ENCODE results near the gene HUNK.

The HUNK gene

GRCh38 chr21:31923756-31924155 is 50.9 kb downstream of the HUNK start:
- DNase-seq (ENCODE audit: low read depth) = no peak
- no peak for TF ChIP-seq POLR2A (IDR thresholded peaks at IDR 0.05; ENCODE audit: extremely low read depth, insufficient read length)
- no peak for TF ChIP-seq MAX (IDR thresholded peaks at IDR 0.05; ENCODE audit: low read depth, low read length)
- TF ChIP-seq CTCF (IDR thresholded peaks at IDR 0.05; ENCODE audit: low read depth, low read length) = no peak
- TF ChIP-seq MYC (IDR thresholded peaks at IDR 0.05; ENCODE audit: low read depth, low read length) = no peak
- no peak overlapping the region for H3K4me3 ChIP-seq (ENCODE audit: low read depth, low read length)

- no peak for DNase-seq (ENCODE audit: low read depth)
- H3K4me3 ChIP-seq (ENCODE audit: low read depth, low read length) = no peak overlapping the region
- TF ChIP-seq CTCF (IDR thresholded peaks at IDR 0.05; ENCODE audit: low read depth, low read length) = no peak
- no peak for TF ChIP-seq MYC (IDR thresholded peaks at IDR 0.05; ENCODE audit: low read depth, low read length)
- TF ChIP-seq MAX (IDR thresholded peaks at IDR 0.05; ENCODE audit: low read depth, low read length) = no peak
- TF ChIP-seq POLR2A (IDR thresholded peaks at IDR 0.05; ENCODE audit: extremely low read depth, insufficient read length) = no peak
Measured at GRCh38 chr21:31924548-31924947, 51.7 kb downstream of the HUNK start.

- DNase-seq (ENCODE audit: low read depth) = no peak
- TF ChIP-seq CTCF (IDR thresholded peaks at IDR 0.05; ENCODE audit: low read depth, low read length) = no peak
- TF ChIP-seq POLR2A (IDR thresholded peaks at IDR 0.05; ENCODE audit: extremely low read depth, insufficient read length) = no peak
- no peak for TF ChIP-seq MAX (IDR thresholded peaks at IDR 0.05; ENCODE audit: low read depth, low read length)
- no peak for TF ChIP-seq MYC (IDR thresholded peaks at IDR 0.05; ENCODE audit: low read depth, low read length)
- no peak overlapping the region for H3K4me3 ChIP-seq (ENCODE audit: low read depth, low read length)
Measured at GRCh38 chr21:31926498-31926897, 53.7 kb downstream of the HUNK start.

- no peak for TF ChIP-seq MAX (IDR thresholded peaks at IDR 0.05; ENCODE audit: low read depth, low read length)
- TF ChIP-seq CTCF (IDR thresholded peaks at IDR 0.05; ENCODE audit: low read depth, low read length) = no peak
- no peak for TF ChIP-seq POLR2A (IDR thresholded peaks at IDR 0.05; ENCODE audit: extremely low read depth, insufficient read length)
- TF ChIP-seq MYC (IDR thresholded peaks at IDR 0.05; ENCODE audit: low read depth, low read length) = no peak
- H3K4me3 ChIP-seq (ENCODE audit: low read depth, low read length) = no peak overlapping the region
- DNase-seq (ENCODE audit: low read depth) = no peak
Measured at GRCh38 chr21:31927689-31928353, 55.0 kb downstream of the HUNK start.

- H3K4me3 ChIP-seq (ENCODE audit: low read depth, low read length) = no peak overlapping the region
- DNase-seq (ENCODE audit: low read depth) = no peak
- TF ChIP-seq MAX (IDR thresholded peaks at IDR 0.05; ENCODE audit: low read depth, low read length) = no peak
- TF ChIP-seq MYC (IDR thresholded peaks at IDR 0.05; ENCODE audit: low read depth, low read length) = no peak
- TF ChIP-seq POLR2A (IDR thresholded peaks at IDR 0.05; ENCODE audit: extremely low read depth, insufficient read length) = no peak
- TF ChIP-seq CTCF (IDR thresholded peaks at IDR 0.05; ENCODE audit: low read depth, low read length) = no peak
Measured at GRCh38 chr21:31928656-31929055, 55.8 kb downstream of the HUNK start.
